ENCODE data around the gene GIT2. TPM values are rescaled to one million over a fixed set of nuclear protein-coding genes. Genes with fewer than 3 reads are reported as not detected.

GIT2 gene
- total and polyA plus RNA-seq, 2 of the 13 experiments (the other 11 are each of a cell fraction or from before 2014, with no cell fraction given): 18.4 to 19.8 TPM

- TF ChIP-seq TOPORS (CRISPR knock-in tag; IDR thresholded peaks at IDR 0.05): 0 out of 2 replicates have a peak, but pooled peaks have one; percentile 62
- no peak for TF ChIP-seq TCF7 (IDR thresholded peaks at IDR 0.05; ENCODE audit: low read depth)
- TF ChIP-seq ZNF572 (CRISPR knock-in tag; IDR thresholded peaks at IDR 0.05): peak; percentile 96
- no peak for TF ChIP-seq ELF4 (CRISPR knock-in tag; IDR thresholded peaks at IDR 0.05; ENCODE audit: borderline replicate concordance)
- TF ChIP-seq RARG (CRISPR knock-in tag; IDR thresholded peaks at IDR 0.05; ENCODE audit: low read depth): peak; percentile 69; the same call in 1 of the 2 replicates
- TF ChIP-seq CHD4 (IDR thresholded peaks at IDR 0.05; ENCODE audit: borderline replicate concordance, low read length): no peak; the same call in 1 of the 2 replicates
- peak; percentile 36; the same call in 1 of the 2 replicates for TF ChIP-seq ZBTB38 (CRISPR knock-in tag; IDR thresholded peaks at IDR 0.05)
- TF ChIP-seq SIX4 (CRISPR knock-in tag; IDR thresholded peaks at IDR 0.05): no peak
- TF ChIP-seq EHMT2 (IDR thresholded peaks at IDR 0.05; ENCODE audit: borderline replicate concordance, low read depth, low read length): peak; percentile 77; the same call in 1 of the 2 replicates
- no peak for TF ChIP-seq ARID2 (CRISPR knock-in tag; IDR thresholded peaks at IDR 0.05; ENCODE audit: borderline replicate concordance)
- no peak for TF ChIP-seq ZNF562 (CRISPR knock-in tag; IDR thresholded peaks at IDR 0.05; ENCODE audit: borderline replicate concordance)
- TF ChIP-seq ZBTB25 (CRISPR knock-in tag; IDR thresholded peaks at IDR 0.05): peak; percentile 56; the same call in 1 of the 2 replicates
- no peak for TF ChIP-seq SP5 (CRISPR knock-in tag; IDR thresholded peaks at IDR 0.05; ENCODE audit: borderline replicate concordance, low read depth)
- 0 out of 2 replicates have a peak, but pooled peaks have one; percentile 32 for TF ChIP-seq MNT (IDR thresholded peaks at IDR 0.05)
- TF ChIP-seq BRCA1 (CRISPR knock-in tag; IDR thresholded peaks at IDR 0.05): 0 out of 2 replicates have a peak, but pooled peaks have one; percentile 31
- TF ChIP-seq HIVEP1 (CRISPR knock-in tag; IDR thresholded peaks at IDR 0.05): no peak
- TF ChIP-seq BCL6 (CRISPR knock-in tag; IDR thresholded peaks at IDR 0.05): peak; percentile 17; the same call in 1 of the 2 replicates
- 0 out of 2 replicates have a peak, but pooled peaks have one; percentile 29 for TF ChIP-seq ZBTB26 (CRISPR knock-in tag; IDR thresholded peaks at IDR 0.05; ENCODE audit: borderline replicate concordance)
- peak; percentile 16; the same call in 1 of the 2 replicates for TF ChIP-seq ZFP1 (CRISPR knock-in tag; IDR thresholded peaks at IDR 0.05)
- TF ChIP-seq, protein P1, sequence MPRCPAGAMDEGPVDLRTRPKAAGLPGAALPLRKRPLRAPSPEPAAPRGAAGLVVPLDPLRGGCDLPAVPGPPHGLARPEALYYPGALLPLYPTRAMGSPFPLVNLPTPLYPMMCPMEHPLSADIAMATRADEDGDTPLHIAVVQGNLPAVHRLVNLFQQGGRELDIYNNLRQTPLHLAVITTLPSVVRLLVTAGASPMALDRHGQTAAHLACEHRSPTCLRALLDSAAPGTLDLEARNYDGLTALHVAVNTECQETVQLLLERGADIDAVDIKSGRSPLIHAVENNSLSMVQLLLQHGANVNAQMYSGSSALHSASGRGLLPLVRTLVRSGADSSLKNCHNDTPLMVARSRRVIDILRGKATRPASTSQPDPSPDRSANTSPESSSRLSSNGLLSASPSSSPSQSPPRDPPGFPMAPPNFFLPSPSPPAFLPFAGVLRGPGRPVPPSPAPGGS (CRISPR knock-in tag; IDR thresholded peaks at IDR 0.05): peak; percentile 66; the same call in 1 of the 2 replicates
- TF ChIP-seq, protein P2, sequence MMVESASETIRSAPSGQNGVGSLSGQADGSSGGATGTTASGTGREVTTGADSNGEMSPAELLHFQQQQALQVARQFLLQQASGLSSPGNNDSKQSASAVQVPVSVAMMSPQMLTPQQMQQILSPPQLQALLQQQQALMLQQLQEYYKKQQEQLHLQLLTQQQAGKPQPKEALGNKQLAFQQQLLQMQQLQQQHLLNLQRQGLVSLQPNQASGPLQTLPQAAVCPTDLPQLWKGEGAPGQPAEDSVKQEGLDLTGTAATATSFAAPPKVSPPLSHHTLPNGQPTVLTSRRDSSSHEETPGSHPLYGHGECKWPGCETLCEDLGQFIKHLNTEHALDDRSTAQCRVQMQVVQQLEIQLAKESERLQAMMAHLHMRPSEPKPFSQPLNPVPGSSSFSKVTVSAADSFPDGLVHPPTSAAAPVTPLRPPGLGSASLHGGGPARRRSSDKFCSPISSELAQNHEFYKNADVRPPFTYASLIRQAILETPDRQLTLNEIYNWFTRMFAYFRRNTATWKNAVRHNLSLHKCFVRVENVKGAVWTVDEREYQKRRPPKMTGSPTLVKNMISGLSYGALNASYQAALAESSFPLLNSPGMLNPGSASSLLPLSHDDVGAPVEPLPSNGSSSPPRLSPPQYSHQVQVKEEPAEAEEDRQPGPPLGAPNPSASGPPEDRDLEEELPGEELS (CRISPR knock-in tag; IDR thresholded peaks at IDR 0.05): peak; percentile 56; the same call in 1 of the 2 replicates
Measured at GRCh38 chr12:109998904-109999648, 2.9 kb upstream of the GIT2 start, which contains the start of gene ANKRD13A (continued).

All from HepG2 (cell line).